Measurements from ENCODE around the gene IMMP2L. TPM values are rescaled to one million over a fixed set of nuclear protein-coding genes. Genes with fewer than 3 reads are reported as not detected.

The IMMP2L gene
- total RNA-seq, 2 donors from 2014 or later: 10.5 to 17.4 TPM

Small RNA genes lying within 50 kb of the gene (small RNA-seq; reads per million reads assigned to genes)
- gene AC003989.2: not detected

All from body of pancreas (tissue), 2 donors.